HepG2 (cell line): Measurements from ENCODE around the gene CST3. TPM values are rescaled to one million over a fixed set of nuclear protein-coding genes. Genes with fewer than 3 reads are reported as not detected.

ENCODE experiments used
- CBX5 ChIP-seq: sonication (generic); formaldehyde crosslinking; IDR thresholded peaks from 2 replicates; pipeline ENCODE4 v1.4.0; 2020; ENCODE audit warnings: missing genetic modification reagents, borderline replicate concordance
- EP300 ChIP-seq, 3 experiments: sonication (generic) in 1 of 3; formaldehyde crosslinking in 1 of 3; IDR thresholded peaks; 2 replicates each; pipeline versions ENCODE4 v1.5.1 to v1.6.1; 2011 to 2020; ENCODE audit warnings: low read depth in 2 of 3, low read length in 2 of 3, borderline replicate concordance in 1 of 3, improper control_type of control experiment in 1 of 3, mild to moderate bottlenecking in 1 of 3, missing genetic modification reagents in 1 of 3, moderate library complexity in 1 of 3
- FOXM1 ChIP-seq: sonication (generic); formaldehyde crosslinking; IDR thresholded peaks from 2 replicates; pipeline ENCODE4 v1.5.0; 2020; ENCODE audit warnings: missing genetic modification reagents
- HNRNPLL ChIP-seq: fragments of 200-400 bp; formaldehyde crosslinking; IDR thresholded peaks from 2 replicates; pipeline ENCODE4 v1.6.1; 2017; ENCODE audit warnings: mild to moderate bottlenecking, low read depth, low read length; ENCODE audit not compliant: poor library complexity, severe bottlenecking
- KLF16 ChIP-seq, 2 experiments: sonication (generic) in 1 of 2; formaldehyde crosslinking in 1 of 2; IDR thresholded peaks; 2 replicates each; pipeline versions ENCODE4 v1.6.1 to v1.8.0; 2016 to 2023; ENCODE audit warnings: missing genetic modification reagents in 2 of 2, missing compliant biosample characterization in 1 of 2
- MEIS1 ChIP-seq: sonication (generic); formaldehyde crosslinking; IDR thresholded peaks from 2 replicates; pipeline ENCODE4 v1.9.0; 2021; ENCODE audit warnings: mild to moderate bottlenecking, missing genetic modification reagents, moderate library complexity, borderline replicate concordance
- MTF1 ChIP-seq: sonication (generic); formaldehyde crosslinking; IDR thresholded peaks from 2 replicates; pipeline ENCODE4 v1.5.0; 2020; ENCODE audit warnings: missing genetic modification reagents
- RBFOX2 ChIP-seq: fragments of 200-400 bp; formaldehyde crosslinking; IDR thresholded peaks from 2 replicates; pipeline ENCODE4 v1.6.1; 2017; ENCODE audit warnings: low read depth, mild to moderate bottlenecking, low read length
- SOX13 ChIP-seq, 3 experiments: fragments of 450-650 bp in 1 of 3; sonication (generic) in 1 of 3; formaldehyde crosslinking in 1 of 3; IDR thresholded peaks in 2 of 3; conservative IDR thresholded peaks in 1 of 3; 2 replicates each; pipeline versions ENCODE4 v1.5.0 to v1.6.1; 2016 to 2020; ENCODE audit warnings: antibody characterized with exemption in 1 of 3, mild to moderate bottlenecking in 1 of 3, missing compliant biosample characterization in 1 of 3, missing genetic modification reagents in 1 of 3, moderate library complexity in 1 of 3
- TBX3 ChIP-seq: fragments of 450-650 bp; IDR thresholded peaks from 2 replicates; pipeline ENCODE4 v1.6.1; 2017; ENCODE audit warnings: antibody characterized with exemption, mild to moderate bottlenecking, inconsistent platforms, borderline replicate concordance
- TMF1 ChIP-seq: sonication (generic); formaldehyde crosslinking; IDR thresholded peaks from 2 replicates; pipeline ENCODE4 v1.8.1; 2022; ENCODE audit warnings: low read depth, missing genetic modification reagents
- TOPORS ChIP-seq: sonication (generic); formaldehyde crosslinking; IDR thresholded peaks from 2 replicates; pipeline ENCODE4 v1.8.0; 2023; ENCODE audit warnings: mild to moderate bottlenecking, missing genetic modification reagents
- ZC3H4 ChIP-seq: sonication (generic); formaldehyde crosslinking; IDR thresholded peaks from 2 replicates; pipeline ENCODE4 v1.4.0; 2020; ENCODE audit warnings: missing genetic modification reagents, borderline replicate concordance
- ZKSCAN8 ChIP-seq: IDR thresholded peaks from 2 replicates; pipeline ENCODE4 v1.6.1; 2016; ENCODE audit warnings: borderline replicate concordance, missing genetic modification reagents, missing compliant biosample characterization
- ZMYM2 ChIP-seq: sonication (generic); formaldehyde crosslinking; IDR thresholded peaks from 2 replicates; pipeline ENCODE4 v1.8.0; 2022; ENCODE audit warnings: mild to moderate bottlenecking, missing genetic modification reagents
- ZNF30 ChIP-seq: sonication (generic); formaldehyde crosslinking; IDR thresholded peaks from 2 replicates; pipeline ENCODE4 v1.5.0; 2020; ENCODE audit warnings: mild to moderate bottlenecking, missing genetic modification reagents
- ZNF335 ChIP-seq: sonication (generic); formaldehyde crosslinking; IDR thresholded peaks from 2 replicates; pipeline ENCODE4 v1.4.0; 2020; ENCODE audit warnings: missing genetic modification reagents
- ZNF446 ChIP-seq: sonication (generic); formaldehyde crosslinking; IDR thresholded peaks from 2 replicates; pipeline ENCODE4 v1.5.0; 2020; ENCODE audit warnings: mild to moderate bottlenecking, missing genetic modification reagents
- ZNF589 ChIP-seq: sonication (generic); formaldehyde crosslinking; conservative IDR thresholded peaks from 2 replicates; pipeline ENCODE4 v1.8.0; 2022; ENCODE audit warnings: mild to moderate bottlenecking, moderate library complexity, missing genetic modification reagents
- ZNF883 ChIP-seq: sonication (generic); formaldehyde crosslinking; IDR thresholded peaks from 2 replicates; pipeline ENCODE4 v1.5.1; 2020; ENCODE audit warnings: mild to moderate bottlenecking, missing genetic modification reagents; ENCODE audit errors: not compliant biosample characterization
- polyA plus RNA-seq, 8 experiments: library from polyadenylated mRNA; depleted of rRNA in 3 of 8; stranded (reverse) in 7 of 8; unstranded in 1 of 8; fragments of >200 nt; fragmentation: Illumina TruSeq in 4 of 8; extraction: Trizol in 4 of 8; gene quantifications; 2 replicates each; pipeline versions ENCODE4 v1.2.1 to v1.2.3, GENCODE V29; 2011 to 2016; ENCODE audit warnings: low read depth in 4 of 8, missing spikeins in 1 of 8, mixed read lengths in 1 of 8; ENCODE audit not compliant: insufficient read depth in 1 of 8
- total RNA-seq, 5 experiments: library from RNA; depleted of rRNA; stranded (reverse); fragments of >200 nt; fragmentation: Illumina TruSeq; extraction: Trizol; gene quantifications; 2 replicates each; pipeline ENCODE4 v1.2.3, GENCODE V29; 2016; ENCODE audit warnings: low read depth in 1 of 5
- TF ChIP-seq, protein P1 (sequence below): sonication (generic); formaldehyde crosslinking; IDR thresholded peaks from 2 replicates; pipeline ENCODE4 v1.4.0; 2020; ENCODE audit warnings: missing genetic modification reagents
- TF ChIP-seq, protein P2 (sequence below): IDR thresholded peaks from 2 replicates; pipeline ENCODE4 v1.6.1; 2012; ENCODE audit warnings: inconsistent platforms
- TF ChIP-seq, protein P3 (sequence below): sonication (generic); formaldehyde crosslinking; IDR thresholded peaks from 2 replicates; pipeline ENCODE4 v1.4.0; 2020; ENCODE audit warnings: missing genetic modification reagents, borderline replicate concordance
- TF ChIP-seq, protein P4 (sequence below): IDR thresholded peaks from 2 replicates; pipeline ENCODE4 v1.6.1; 2016; ENCODE audit warnings: missing genetic modification reagents, missing compliant biosample characterization
- TF ChIP-seq, protein P5 (sequence below): IDR thresholded peaks from 2 replicates; pipeline ENCODE4 v1.6.1; 2018; ENCODE audit warnings: missing genetic modification reagents

CST3 gene
- total and polyA plus RNA-seq, 2 of the 13 experiments (the other 11 are each of a cell fraction or from before 2014, with no cell fraction given): 690 to 1,005 TPM

DNA sequence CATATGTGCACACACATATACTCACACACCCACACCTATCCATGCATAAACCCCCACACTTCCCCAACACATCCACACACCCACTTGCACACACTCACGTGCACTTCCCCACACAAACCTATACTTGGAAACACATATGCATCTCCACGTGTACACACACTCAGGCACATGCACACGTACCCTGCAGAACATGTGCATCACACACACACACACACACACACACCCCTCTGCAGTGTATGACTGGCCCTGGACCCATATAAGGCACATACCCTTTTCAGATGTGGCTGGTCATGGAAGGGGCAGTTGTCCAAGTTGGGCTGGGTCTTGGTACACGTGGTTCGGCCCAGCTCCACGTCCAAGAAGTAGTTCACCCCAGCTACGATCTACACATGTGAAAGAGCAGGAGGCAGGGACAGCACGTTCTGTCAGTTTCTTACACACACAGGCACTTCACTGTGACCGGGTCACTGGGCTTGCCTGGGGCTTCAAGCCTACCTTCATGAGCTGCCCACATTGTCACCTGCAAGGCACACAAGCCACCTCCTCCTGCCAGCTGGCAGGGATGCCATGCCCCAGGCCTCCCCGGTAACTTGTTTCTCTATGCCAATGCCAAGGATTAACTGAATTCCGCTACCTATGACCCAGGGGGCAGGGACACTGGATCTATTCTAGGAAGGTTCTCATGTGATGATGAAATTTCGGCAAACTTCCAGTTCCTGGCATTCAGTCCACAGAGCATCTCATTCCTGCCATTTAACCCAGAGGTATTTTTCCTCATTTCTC, 2.6 kb downstream of the CST3 start (continued):
- no peak for TF ChIP-seq MEIS1 (CRISPR knock-in tag)
- no peak for TF ChIP-seq CBX5 (CRISPR knock-in tag)
- no peak for TF ChIP-seq EP300 (IDR thresholded peaks at IDR 0.05; ENCODE audit: low read depth in 2 of 2, low read length in 2 of 2)
- no peak for TF ChIP-seq EP300 (CRISPR knock-in tag; IDR thresholded peaks at IDR 0.05; ENCODE audit: borderline replicate concordance)
- TF ChIP-seq ZNF883 (CRISPR knock-in tag): no peak
- no peak for TF ChIP-seq TOPORS (CRISPR knock-in tag)
- TF ChIP-seq ZNF335 (CRISPR knock-in tag): no peak
- TF ChIP-seq SOX13 (IDR thresholded peaks at IDR 0.05): no peak
- peak in 1 of 2 experiments; percentile 13; a peak in 1 of 4 replicates for TF ChIP-seq SOX13 (CRISPR knock-in tag; conservative IDR thresholded peaks at IDR 0.05 in 1 of 2, IDR thresholded peaks at IDR 0.05 in 1 of 2)
- TF ChIP-seq RBFOX2: peak; percentile 55; the same call in 1 of the 2 replicates
- TF ChIP-seq, protein P1, sequence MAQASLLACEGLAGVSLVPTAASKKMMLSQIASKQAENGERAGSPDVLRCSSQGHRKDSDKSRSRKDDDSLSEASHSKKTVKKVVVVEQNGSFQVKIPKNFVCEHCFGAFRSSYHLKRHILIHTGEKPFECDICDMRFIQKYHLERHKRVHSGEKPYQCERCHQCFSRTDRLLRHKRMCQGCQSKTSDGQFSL (CRISPR knock-in tag): no peak
- TF ChIP-seq, protein P2, sequence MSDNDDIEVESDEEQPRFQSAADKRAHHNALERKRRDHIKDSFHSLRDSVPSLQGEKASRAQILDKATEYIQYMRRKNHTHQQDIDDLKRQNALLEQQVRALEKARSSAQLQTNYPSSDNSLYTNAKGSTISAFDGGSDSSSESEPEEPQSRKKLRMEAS: no peak
- TF ChIP-seq ZMYM2: no peak
- no peak for TF ChIP-seq ZNF446 (CRISPR knock-in tag)
- no peak for TF ChIP-seq TBX3
- TF ChIP-seq MTF1: no peak
- TF ChIP-seq HNRNPLL: no peak
- no peak for TF ChIP-seq ZKSCAN8
- TF ChIP-seq, protein P3, sequence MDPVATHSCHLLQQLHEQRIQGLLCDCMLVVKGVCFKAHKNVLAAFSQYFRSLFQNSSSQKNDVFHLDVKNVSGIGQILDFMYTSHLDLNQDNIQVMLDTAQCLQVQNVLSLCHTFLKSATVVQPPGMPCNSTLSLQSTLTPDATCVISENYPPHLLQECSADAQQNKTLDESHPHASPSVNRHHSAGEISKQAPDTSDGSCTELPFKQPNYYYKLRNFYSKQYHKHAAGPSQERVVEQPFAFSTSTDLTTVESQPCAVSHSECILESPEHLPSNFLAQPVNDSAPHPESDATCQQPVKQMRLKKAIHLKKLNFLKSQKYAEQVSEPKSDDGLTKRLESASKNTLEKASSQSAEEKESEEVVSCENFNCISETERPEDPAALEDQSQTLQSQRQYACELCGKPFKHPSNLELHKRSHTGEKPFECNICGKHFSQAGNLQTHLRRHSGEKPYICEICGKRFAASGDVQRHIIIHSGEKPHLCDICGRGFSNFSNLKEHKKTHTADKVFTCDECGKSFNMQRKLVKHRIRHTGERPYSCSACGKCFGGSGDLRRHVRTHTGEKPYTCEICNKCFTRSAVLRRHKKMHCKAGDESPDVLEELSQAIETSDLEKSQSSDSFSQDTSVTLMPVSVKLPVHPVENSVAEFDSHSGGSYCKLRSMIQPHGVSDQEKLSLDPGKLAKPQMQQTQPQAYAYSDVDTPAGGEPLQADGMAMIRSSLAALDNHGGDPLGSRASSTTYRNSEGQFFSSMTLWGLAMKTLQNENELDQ (CRISPR knock-in tag): peak; percentile 11; the same call in 1 of the 2 replicates
- no peak for TF ChIP-seq ZC3H4 (CRISPR knock-in tag)
- TF ChIP-seq, protein P4, sequence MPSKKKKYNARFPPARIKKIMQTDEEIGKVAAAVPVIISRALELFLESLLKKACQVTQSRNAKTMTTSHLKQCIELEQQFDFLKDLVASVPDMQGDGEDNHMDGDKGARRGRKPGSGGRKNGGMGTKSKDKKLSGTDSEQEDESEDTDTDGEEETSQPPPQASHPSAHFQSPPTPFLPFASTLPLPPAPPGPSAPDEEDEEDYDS: no peak
- TF ChIP-seq FOXM1: no peak
- no peak for TF ChIP-seq ZNF589 (CRISPR knock-in tag)
- TF ChIP-seq, protein P5, sequence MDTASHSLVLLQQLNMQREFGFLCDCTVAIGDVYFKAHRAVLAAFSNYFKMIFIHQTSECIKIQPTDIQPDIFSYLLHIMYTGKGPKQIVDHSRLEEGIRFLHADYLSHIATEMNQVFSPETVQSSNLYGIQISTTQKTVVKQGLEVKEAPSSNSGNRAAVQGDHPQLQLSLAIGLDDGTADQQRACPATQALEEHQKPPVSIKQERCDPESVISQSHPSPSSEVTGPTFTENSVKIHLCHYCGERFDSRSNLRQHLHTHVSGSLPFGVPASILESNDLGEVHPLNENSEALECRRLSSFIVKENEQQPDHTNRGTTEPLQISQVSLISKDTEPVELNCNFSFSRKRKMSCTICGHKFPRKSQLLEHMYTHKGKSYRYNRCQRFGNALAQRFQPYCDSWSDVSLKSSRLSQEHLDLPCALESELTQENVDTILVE (CRISPR knock-in tag): no peak
- TF ChIP-seq TMF1 (CRISPR knock-in tag): no peak
- TF ChIP-seq ZNF30 (CRISPR knock-in tag): no peak
- no peak for TF ChIP-seq KLF16 (CRISPR knock-in tag; IDR thresholded peaks at IDR 0.05)
